CD4-positive, alpha-beta T cell treated with Interleukin-17A for 1 hour (primary cell): ENCODE data around the gene NXT2.
"Not testable (repeated sequence)": the region's sequence is repeated elsewhere in the genome, so short reads cannot be mapped to it uniquely, and the experiment has no call there.

Experiments used
- DNase-seq: peaks from one replicate; pipeline ENCODE4 v3.0.0-alpha.2; 2020

NXT2 gene

GRCh38 chrX:109536439-109537323 lies at the start of gene NXT2:
TSS of gene NXT2 (plus strand) at chrX:109536844. CDS start at chrX:109537007, 163 bp downstream.
- DNase-seq = peak; percentile 88

GRCh38 chrX:109487640-109488039 lies 49.0 kb upstream of the NXT2 start:
- no peak for DNase-seq

GRCh38 chrX:109489174-109489573 lies 47.5 kb upstream of the NXT2 start:
- no peak for DNase-seq

GRCh38 chrX:109498434-109498833 lies 38.2 kb upstream of the NXT2 start:
- no peak for DNase-seq

GRCh38 chrX:109501176-109501575 lies 35.5 kb upstream of the NXT2 start:
- DNase-seq = no peak

GRCh38 chrX:109508915-109509314 lies 27.7 kb upstream of the NXT2 start:
- no peak for DNase-seq

- no peak for DNase-seq
Observed at GRCh38 chrX:109511113-109511512, 25.5 kb upstream of the NXT2 start.

- DNase-seq = no peak
Observed at GRCh38 chrX:109519001-109519400, 17.6 kb upstream of the NXT2 start.

- DNase-seq = peak; percentile 0
Observed at GRCh38 chrX:109533005-109533404, 3.6 kb upstream of the NXT2 start.

- no peak for DNase-seq
Observed at GRCh38 chrX:109533631-109534030, 3.0 kb upstream of the NXT2 start.

GRCh38 chrX:109534933-109535332 lies 1.7 kb upstream of the NXT2 start:
- no peak for DNase-seq

GRCh38 chrX:109535578-109535977 lies 1.1 kb upstream of the NXT2 start:
- no peak for DNase-seq

- DNase-seq = no peak
Observed at GRCh38 chrX:109537324-109537665, 651 bp downstream of the NXT2 start.

- not testable (repeated sequence) for DNase-seq
Observed at GRCh38 chrX:109539007-109539406, 2.4 kb downstream of the NXT2 start.

GRCh38 chrX:109553862-109554261 lies 17.2 kb downstream of the NXT2 start:
- DNase-seq = no peak

- DNase-seq = not testable (repeated sequence)
Observed at GRCh38 chrX:109576083-109576482, 39.4 kb downstream of the NXT2 start.

GRCh38 chrX:109577055-109577454 lies 40.4 kb downstream of the NXT2 start:
- no peak for DNase-seq

GRCh38 chrX:109578916-109579315 lies 42.3 kb downstream of the NXT2 start:
- DNase-seq = no peak

- no peak for DNase-seq
Observed at GRCh38 chrX:109585488-109585887, 48.8 kb downstream of the NXT2 start.

GRCh38 chrX:109590176-109590575 lies 53.5 kb downstream of the NXT2 start:
- DNase-seq = no peak
